ENCODE data around the gene PINK1.

DNA sequence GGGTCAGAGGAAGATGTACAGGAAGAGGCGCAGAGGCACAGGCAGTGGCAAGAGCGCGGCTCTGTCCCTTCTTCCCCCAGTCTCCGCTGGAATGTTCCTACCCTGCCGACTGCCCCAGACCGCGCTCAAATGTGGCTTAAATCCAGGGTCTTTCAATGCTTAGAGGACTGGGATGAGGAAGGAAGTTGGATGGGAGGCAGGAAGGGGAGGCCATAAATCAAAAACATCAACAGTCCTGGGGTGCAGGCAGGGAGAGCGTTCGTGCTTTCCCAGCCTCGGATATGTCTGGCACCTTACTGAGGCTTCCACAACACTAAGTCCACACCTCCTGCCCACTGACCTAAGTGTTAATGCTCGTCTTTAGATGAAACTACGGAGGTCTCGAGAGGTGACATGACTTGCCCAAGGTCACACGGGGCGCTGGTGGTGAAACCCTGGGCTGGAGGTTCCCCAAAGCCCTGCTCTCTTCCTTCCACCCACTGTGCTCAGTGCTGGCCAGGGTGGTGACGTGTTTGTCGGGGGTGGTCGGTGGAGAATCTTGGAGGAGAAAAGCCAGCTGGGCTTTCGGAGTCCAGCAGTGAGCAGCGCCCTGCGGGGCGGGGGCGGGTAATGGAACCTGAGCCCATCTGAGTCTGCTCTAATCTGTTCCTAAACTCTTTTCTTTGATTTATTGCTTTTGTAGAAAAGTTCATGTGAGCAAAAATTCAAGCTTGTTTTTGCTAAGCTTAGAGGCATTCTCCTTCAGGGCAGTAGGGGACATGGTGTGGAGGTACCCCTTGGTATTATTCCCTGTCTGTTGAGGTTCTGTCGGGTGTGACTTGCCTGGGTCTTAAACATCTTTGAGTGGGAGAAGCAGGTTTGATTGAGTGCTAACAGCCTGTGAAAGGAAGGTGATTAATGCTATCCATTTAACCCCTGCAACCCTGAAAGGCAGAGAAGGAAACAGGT lies 43.7 kb upstream of the PINK1 start:
- TF ChIP-seq, protein P1, sequence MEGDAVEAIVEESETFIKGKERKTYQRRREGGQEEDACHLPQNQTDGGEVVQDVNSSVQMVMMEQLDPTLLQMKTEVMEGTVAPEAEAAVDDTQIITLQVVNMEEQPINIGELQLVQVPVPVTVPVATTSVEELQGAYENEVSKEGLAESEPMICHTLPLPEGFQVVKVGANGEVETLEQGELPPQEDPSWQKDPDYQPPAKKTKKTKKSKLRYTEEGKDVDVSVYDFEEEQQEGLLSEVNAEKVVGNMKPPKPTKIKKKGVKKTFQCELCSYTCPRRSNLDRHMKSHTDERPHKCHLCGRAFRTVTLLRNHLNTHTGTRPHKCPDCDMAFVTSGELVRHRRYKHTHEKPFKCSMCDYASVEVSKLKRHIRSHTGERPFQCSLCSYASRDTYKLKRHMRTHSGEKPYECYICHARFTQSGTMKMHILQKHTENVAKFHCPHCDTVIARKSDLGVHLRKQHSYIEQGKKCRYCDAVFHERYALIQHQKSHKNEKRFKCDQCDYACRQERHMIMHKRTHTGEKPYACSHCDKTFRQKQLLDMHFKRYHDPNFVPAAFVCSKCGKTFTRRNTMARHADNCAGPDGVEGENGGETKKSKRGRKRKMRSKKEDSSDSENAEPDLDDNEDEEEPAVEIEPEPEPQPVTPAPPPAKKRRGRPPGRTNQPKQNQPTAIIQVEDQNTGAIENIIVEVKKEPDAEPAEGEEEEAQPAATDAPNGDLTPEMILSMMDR (IDR thresholded peaks at IDR 0.05): no peak
- no peak for TF ChIP-seq POLR2A (IDR thresholded peaks at IDR 0.05)
